Testis (tissue), 2 donors: ENCODE measurements around the gene SMYD3.

Experiments used
- POLR2A ChIP-seq: fragments of 450-650 bp; IDR thresholded peaks from one replicate; pipeline ENCODE4 v1.6.1; 2017; ENCODE audit warnings: antibody characterized with exemption, mild to moderate bottlenecking, moderate library complexity
- TF ChIP-seq, protein P1 (sequence below), 3 experiments: fragments of 450-650 bp in 2 of 3; fragments of 200-600 bp in 1 of 3; sonication (generic) in 1 of 3; IDR thresholded peaks; one replicate each; pipeline ENCODE4 v1.5.1; 2016 to 2019; ENCODE audit warnings: antibody characterized with exemption in 3 of 3, mild to moderate bottlenecking in 2 of 3, moderate library complexity in 1 of 3

DNA sequence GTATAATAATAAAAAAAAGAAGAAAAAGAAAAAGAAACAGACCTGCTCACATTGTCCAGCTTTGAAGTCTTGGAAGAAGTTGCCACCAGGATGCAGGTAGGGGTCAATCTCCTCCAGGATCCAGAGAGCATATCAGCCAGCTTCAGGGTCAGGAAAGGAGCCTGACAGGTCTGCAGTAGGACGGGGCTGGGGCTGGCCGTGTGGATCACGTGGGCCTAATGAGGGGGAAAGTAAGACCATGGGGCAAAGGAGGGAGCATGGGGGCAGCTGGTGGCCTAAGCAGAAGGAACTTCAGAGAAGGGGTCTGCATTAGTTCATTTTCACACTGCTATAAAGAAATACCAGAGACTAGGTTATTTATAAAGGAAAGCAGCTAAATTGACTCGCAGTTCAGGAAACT, 19.3 kb upstream of the SMYD3 start:
- TF ChIP-seq, protein P1, sequence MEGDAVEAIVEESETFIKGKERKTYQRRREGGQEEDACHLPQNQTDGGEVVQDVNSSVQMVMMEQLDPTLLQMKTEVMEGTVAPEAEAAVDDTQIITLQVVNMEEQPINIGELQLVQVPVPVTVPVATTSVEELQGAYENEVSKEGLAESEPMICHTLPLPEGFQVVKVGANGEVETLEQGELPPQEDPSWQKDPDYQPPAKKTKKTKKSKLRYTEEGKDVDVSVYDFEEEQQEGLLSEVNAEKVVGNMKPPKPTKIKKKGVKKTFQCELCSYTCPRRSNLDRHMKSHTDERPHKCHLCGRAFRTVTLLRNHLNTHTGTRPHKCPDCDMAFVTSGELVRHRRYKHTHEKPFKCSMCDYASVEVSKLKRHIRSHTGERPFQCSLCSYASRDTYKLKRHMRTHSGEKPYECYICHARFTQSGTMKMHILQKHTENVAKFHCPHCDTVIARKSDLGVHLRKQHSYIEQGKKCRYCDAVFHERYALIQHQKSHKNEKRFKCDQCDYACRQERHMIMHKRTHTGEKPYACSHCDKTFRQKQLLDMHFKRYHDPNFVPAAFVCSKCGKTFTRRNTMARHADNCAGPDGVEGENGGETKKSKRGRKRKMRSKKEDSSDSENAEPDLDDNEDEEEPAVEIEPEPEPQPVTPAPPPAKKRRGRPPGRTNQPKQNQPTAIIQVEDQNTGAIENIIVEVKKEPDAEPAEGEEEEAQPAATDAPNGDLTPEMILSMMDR (IDR thresholded peaks at IDR 0.05), result no peak
- no peak for TF ChIP-seq POLR2A
